ENCODE measurements around the gene ZSWIM3.

Gene ZSWIM3

DNA sequence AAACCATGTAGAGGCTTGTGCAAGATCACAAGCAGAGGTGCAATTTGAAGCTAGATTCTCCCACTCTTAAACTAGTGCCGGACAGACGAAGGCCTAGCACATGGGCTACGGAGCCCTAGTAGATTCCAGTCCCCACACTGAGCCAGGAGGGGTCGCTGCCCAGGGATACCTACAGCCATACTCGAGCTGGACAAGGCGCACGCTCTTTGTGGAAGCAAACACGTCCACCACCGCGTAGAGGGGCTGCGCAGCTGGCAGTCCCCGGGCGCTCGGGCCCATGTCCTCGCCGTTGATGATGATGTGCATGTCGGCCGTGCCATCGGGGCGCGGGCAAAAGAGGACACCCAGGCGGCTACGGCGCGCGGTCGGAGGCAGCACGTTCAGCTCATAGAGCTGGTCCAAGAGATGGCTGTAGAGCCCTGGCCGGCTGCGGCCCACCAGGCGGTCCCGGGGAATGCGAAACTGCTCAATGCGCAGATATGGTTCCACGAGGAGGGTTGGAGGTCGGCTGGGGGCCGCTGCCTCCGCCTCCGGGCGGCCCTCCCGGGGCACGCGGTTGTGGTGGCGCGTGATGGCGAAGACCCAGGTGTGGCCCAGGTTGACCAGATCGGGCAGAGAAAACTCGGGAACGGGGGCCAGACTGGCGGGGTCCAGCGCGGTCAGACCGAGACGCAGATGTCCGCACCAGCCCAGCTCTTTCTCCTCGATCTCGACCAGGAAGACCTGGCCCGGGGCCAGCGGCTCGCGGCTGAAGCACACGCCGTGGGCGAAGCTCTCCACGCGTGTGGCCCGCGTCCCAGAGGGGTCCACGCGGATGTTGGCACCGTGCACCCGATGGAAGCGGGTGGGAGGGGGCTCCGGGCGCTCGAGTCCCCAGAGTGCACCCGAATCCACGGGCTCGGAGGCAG lies 32.9 kb downstream of the ZSWIM3 start:
- TF ChIP-seq CTCF (IDR thresholded peaks at IDR 0.05; ENCODE audit: low read depth, low read length) = peak; percentile 85
- peak; percentile 92 for DNase-seq
- no peaks in the 10 kb centered on the region for H3K4me1 ChIP-seq
- peaks cover 12% of the 10 kb centered on the region for H3K36me3 ChIP-seq
- no peaks in the 10 kb centered on the region for H3K27me3 ChIP-seq
- H3K9me3 ChIP-seq = no peaks in the 10 kb centered on the region
- peak overlapping the region; percentile 83 for H3K4me3 ChIP-seq (ENCODE audit: low read depth, low read length)

- no peak for TF ChIP-seq CTCF (IDR thresholded peaks at IDR 0.05; ENCODE audit: low read depth, low read length)
- Histone ChIP-seq H3K36me3 (peaks cover 20% of the 10 kb centered on the region), H3K9me3 (no peaks in the 10 kb centered on the region), H3K27me3 (no peaks in the 10 kb centered on the region), H3K4me3 (ENCODE audit: low read depth, low read length) (peak within 1 kb of the TSS; percentile 83), H3K4me1 (no peaks in the 10 kb centered on the region)
- peak; percentile 94 for DNase-seq
Observed at GRCh38 chr20:45890985-45891983, 33.9 kb downstream of the ZSWIM3 start, which contains the start of the genes CTSA and NEURL2. Gene CTSA (plus strand): TSS chr20:45891335. CDS start chr20:45891569, 234 bp downstream. Gene NEURL2 (minus strand): TSS chr20:45891208. CDS start chr20:45890991, 217 bp downstream.

- no peaks in the 10 kb centered on the region for H3K9me3 ChIP-seq
- H3K27me3 ChIP-seq = no peaks in the 10 kb centered on the region
- no peak for DNase-seq
- no peaks in the 10 kb centered on the region for H3K4me1 ChIP-seq
- H3K4me3 ChIP-seq (ENCODE audit: low read depth, low read length) = peak overlapping the region; percentile 83
- peaks cover 30% of the 10 kb centered on the region for H3K36me3 ChIP-seq
- no peak; the same call in 1 of the 2 replicates for TF ChIP-seq CTCF (IDR thresholded peaks at IDR 0.05; ENCODE audit: low read depth, low read length)
Observed at GRCh38 chr20:45892049-45892825, 34.8 kb downstream of the ZSWIM3 start.

GRCh38 chr20:45892828-45893500 lies 35.5 kb downstream of the ZSWIM3 start:
- Histone ChIP-seq H3K4me3 (ENCODE audit: low read depth, low read length) (no peak overlapping the region), H3K36me3 (peaks cover 30% of the 10 kb centered on the region)

More at GRCh38 chr20:45892828-45893500, 35.5 kb downstream of the ZSWIM3 start:
- Histone ChIP-seq H3K9me3 (no peaks in the 10 kb centered on the region), H3K27me3 (no peaks in the 10 kb centered on the region), H3K4me1 (no peaks in the 10 kb centered on the region)
- DNase-seq = no peak
- TF ChIP-seq CTCF (IDR thresholded peaks at IDR 0.05; ENCODE audit: low read depth, low read length) = no peak
